A549 (cell line): Measurements from ENCODE around the gene DUSP9. TPM values are rescaled to one million over a fixed set of nuclear protein-coding genes. Genes with fewer than 3 reads are reported as not detected.

Source experiments
- ATAC-seq, 2 experiments: fragments of 200-7000 bp in 1 of 2; fragments of >200 bp in 1 of 2; cut with Nextera tagmentation in 1 of 2; cut with Tn5 transposase in 1 of 2; 3 replicates each; pipeline versions ENCODE4 v1.8.0 to v1.9.1; 2018 to 2020; ENCODE audit warnings: mild to moderate bottlenecking in 1 of 2, moderate library complexity in 1 of 2
- CTCF ChIA-PET: fragments of 300-600 bp; sonication (Branson Sonifier 250); formaldehyde crosslinking; extraction: SDS; loops from one replicate; lab custom pipeline; 2021; ENCODE audit warnings: antibody characterized with exemption, inconsistent platforms; lab: Yijun Ruan, JAX
- POLR2A ChIA-PET: fragments of 350-600 bp; formaldehyde crosslinking; extraction: SDS; loops from one replicate; lab custom pipeline; 2021; ENCODE audit warnings: antibody characterized with exemption, inconsistent platforms; lab: Yijun Ruan, JAX
- DNase-seq, 2 experiments: peaks; one replicate each; pipeline versions ENCODE4 v3.0.0 to v3.0.0-alpha.2; 2011 to 2016; ENCODE audit warnings: low read depth in 1 of 2, low spot score in 1 of 2
- FAIRE-seq: peaks from 2 replicates; lab custom pipeline; 2011; peaks lifted over from hg19 to GRCh38; lab: Jason Lieb, UNC
- H3K27ac ChIP-seq, 2 experiments: fragments of >200 bp; sonication (Bioruptor Twin); formaldehyde crosslinking; 3 replicates each; pipeline ENCODE4 v1.5.1; 2016 to 2017
- H3K4me1 ChIP-seq: fragments of >200 bp; sonication (Bioruptor Twin); formaldehyde crosslinking; 3 replicates; pipeline ENCODE4 v1.6.1; 2016
- H3K4me2 ChIP-seq: fragments of >200 bp; sonication (Bioruptor Twin); formaldehyde crosslinking; 3 replicates; pipeline ENCODE4 v1.6.1; 2016
- H3K4me3 ChIP-seq: fragments of >200 bp; sonication (Bioruptor Twin); formaldehyde crosslinking; 3 replicates; pipeline ENCODE4 v1.5.1; 2016
- H3K9me3 ChIP-seq: fragments of >200 bp; sonication (Bioruptor Twin); formaldehyde crosslinking; 3 replicates; pipeline ENCODE4 v1.6.1; 2016
- BHLHE40 ChIP-seq: IDR thresholded peaks from 2 replicates; pipeline ENCODE4 v1.6.1; 2012; ENCODE audit warnings: low read depth, low read length, inconsistent platforms
- CEBPB ChIP-seq, 2 experiments: fragments of >200 bp in 1 of 2; sonication (Bioruptor Twin) in 1 of 2; formaldehyde crosslinking in 1 of 2; IDR thresholded peaks; 2 replicates each; pipeline ENCODE4 v1.6.1; 2012 to 2016
- EHF ChIP-seq: fragments of 250-450 bp; sonication (Bioruptor Pico); IDR thresholded peaks from 2 replicates; pipeline ENCODE4 v1.5.0; 2020; ENCODE audit warnings: mild to moderate bottlenecking
- EP300 ChIP-seq, 2 experiments: fragments of >200 bp; sonication (Bioruptor Twin); formaldehyde crosslinking; IDR thresholded peaks; 2 replicates in 1 of 2; 3 replicates in 1 of 2; pipeline ENCODE4 v1.6.1; 2016 to 2017
- ESRRA ChIP-seq: fragments of 150-350 bp; IDR thresholded peaks from 2 replicates; pipeline ENCODE4 v1.6.1; 2014; ENCODE audit warnings: mild to moderate bottlenecking, low read length, borderline replicate concordance
- GATA3 ChIP-seq: IDR thresholded peaks from 2 replicates; pipeline ENCODE4 v1.6.1; 2012; ENCODE audit warnings: borderline replicate concordance
- HES2 ChIP-seq: fragments of >200 bp; sonication (Bioruptor Twin); formaldehyde crosslinking; IDR thresholded peaks from 2 replicates; pipeline ENCODE4 v1.6.1; 2016
- HEYL ChIP-seq: fragments of 250-450 bp; sonication (Bioruptor Pico); IDR thresholded peaks from 2 replicates; pipeline ENCODE4 v1.8.0; 2021; ENCODE audit warnings: mild to moderate bottlenecking, moderate library complexity
- KDM1A ChIP-seq: fragments of 200-600 bp; sonication (generic); IDR thresholded peaks from 2 replicates; pipeline ENCODE4 v1.6.1; 2016; ENCODE audit warnings: low read depth, mild to moderate bottlenecking
- MAX ChIP-seq: IDR thresholded peaks from 2 replicates; pipeline ENCODE4 v1.6.1; 2012
- MAZ ChIP-seq: fragments of 150-350 bp; IDR thresholded peaks from 2 replicates; pipeline ENCODE4 v1.6.1; 2014; ENCODE audit warnings: antibody characterized with exemption, low read depth, low read length, borderline replicate concordance
- NR3C1 ChIP-seq: fragments of >200 bp; sonication (Bioruptor Twin); formaldehyde crosslinking; IDR thresholded peaks from 3 replicates; pipeline ENCODE4 v1.6.1; 2017
- PBX3 ChIP-seq: IDR thresholded peaks from 2 replicates; pipeline ENCODE4 v1.6.1; 2012
- RAD21 ChIP-seq, 2 experiments: fragments of >200 bp in 1 of 2; sonication (Bioruptor Twin) in 1 of 2; formaldehyde crosslinking in 1 of 2; IDR thresholded peaks in 1 of 2; conservative IDR thresholded peaks in 1 of 2; 2 replicates in 1 of 2; 3 replicates in 1 of 2; pipeline ENCODE4 v1.6.1; 2012 to 2018; ENCODE audit warnings: inconsistent platforms in 1 of 2
- RARB ChIP-seq: fragments of 250-450 bp; sonication (Bioruptor Pico); IDR thresholded peaks from 2 replicates; pipeline ENCODE4 v1.8.0; 2021; ENCODE audit warnings: mild to moderate bottlenecking, moderate library complexity
- RFX5 ChIP-seq: fragments of 450-650 bp; IDR thresholded peaks from 2 replicates; pipeline ENCODE4 v1.7.1; 2014; ENCODE audit warnings: antibody characterized with exemption, mild to moderate bottlenecking, moderate library complexity
- RNF2 ChIP-seq: fragments of 200-600 bp; sonication (generic); IDR thresholded peaks from 2 replicates; pipeline ENCODE4 v1.6.1; 2016; ENCODE audit warnings: low read depth, mild to moderate bottlenecking, antibody characterized with exemption, moderate library complexity, borderline replicate concordance
- ZNF302 ChIP-seq: fragments of 250-450 bp; sonication (Bioruptor Pico); IDR thresholded peaks from 2 replicates; pipeline ENCODE4 v1.9.0; 2021; ENCODE audit warnings: inconsistent platforms, mild to moderate bottlenecking, moderate library complexity
- WGBS: methylation state at CpG from one replicate; pipeline ENCODE4 v1.1.6; 2017; ENCODE audit errors: missing lambda C conversion rate; 5-methylcytosine and 5-hydroxymethylcytosine counted together
- polyA plus RNA-seq, 4 experiments: library from polyadenylated mRNA; depleted of rRNA in 3 of 4; stranded (reverse); fragments of >200 nt; fragmentation: RNase III in 1 of 4; extraction: RNeasy Plus Mini Kit Qiagen cat#74134 plus additional on column Dnase treatment in 1 of 4; gene quantifications; 2 replicates in 3 of 4; 3 replicates in 1 of 4; pipeline ENCODE4 v1.2.3, GENCODE V29; 2011 to 2017
- TF ChIP-seq, protein P1 (sequence below): fragments of >200 bp; sonication (Bioruptor Twin); formaldehyde crosslinking; IDR thresholded peaks from 3 replicates; pipeline ENCODE4 v1.5.1; 2016
- TF ChIP-seq, protein P2 (sequence below): fragments of 250-450 bp; sonication (Bioruptor Pico); IDR thresholded peaks from 2 replicates; pipeline ENCODE4 v1.5.0; 2020; ENCODE audit warnings: low read depth, mild to moderate bottlenecking, moderate library complexity

The DUSP9 gene
- polyA plus RNA-seq, 2 of the 4 experiments (the other 2 are of a cell fraction), result 0.75 to 1.6 TPM

DNA sequence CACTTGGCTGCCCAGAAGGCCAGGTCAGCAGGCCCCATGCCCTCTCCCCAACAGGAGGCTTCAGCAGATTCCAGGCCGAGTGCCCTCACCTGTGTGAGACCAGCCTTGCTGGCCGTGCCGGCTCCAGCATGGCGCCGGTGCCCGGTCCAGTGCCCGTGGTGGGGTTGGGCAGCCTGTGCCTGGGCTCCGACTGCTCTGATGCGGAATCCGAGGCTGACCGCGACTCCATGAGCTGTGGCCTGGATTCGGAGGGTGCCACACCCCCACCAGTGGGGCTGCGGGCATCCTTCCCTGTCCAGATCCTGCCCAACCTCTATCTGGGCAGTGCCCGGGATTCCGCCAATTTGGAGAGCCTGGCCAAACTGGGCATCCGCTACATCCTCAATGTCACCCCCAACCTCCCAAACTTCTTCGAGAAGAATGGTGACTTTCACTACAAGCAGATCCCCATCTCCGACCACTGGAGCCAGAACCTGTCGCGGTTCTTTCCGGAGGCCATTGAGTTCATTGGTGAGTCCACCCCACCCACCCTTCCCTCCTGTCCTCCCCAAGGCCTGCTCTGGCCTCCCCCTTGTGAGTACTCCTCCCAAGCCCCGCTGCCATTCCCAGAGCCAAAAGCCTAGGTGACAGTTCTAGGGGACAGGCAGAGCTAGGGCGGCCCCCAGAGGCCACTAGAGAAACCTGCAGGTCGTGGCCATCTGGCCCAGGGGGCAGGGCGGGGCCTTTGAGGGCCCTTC is 2.3 kb downstream of the DUSP9 start:
- peak; percentile 55 to 77; a peak in 5 of 6 replicates for ATAC-seq
- TF ChIP-seq ZNF302 (CRISPR knock-in tag) (no peak), MAZ (no peak), GATA3 (no peak), KDM1A (no peak), RFX5 (no peak), NR3C1 (no peak), RNF2 (no peak), HES2 (no peak), RAD21 (conservative IDR thresholded peaks at IDR 0.05 in 1 of 2, IDR thresholded peaks at IDR 0.05 in 1 of 2) (peak; percentile 58 to 65; a peak in 4 of 5 replicates), BHLHE40 (no peak)
- TF ChIP-seq, protein P1, sequence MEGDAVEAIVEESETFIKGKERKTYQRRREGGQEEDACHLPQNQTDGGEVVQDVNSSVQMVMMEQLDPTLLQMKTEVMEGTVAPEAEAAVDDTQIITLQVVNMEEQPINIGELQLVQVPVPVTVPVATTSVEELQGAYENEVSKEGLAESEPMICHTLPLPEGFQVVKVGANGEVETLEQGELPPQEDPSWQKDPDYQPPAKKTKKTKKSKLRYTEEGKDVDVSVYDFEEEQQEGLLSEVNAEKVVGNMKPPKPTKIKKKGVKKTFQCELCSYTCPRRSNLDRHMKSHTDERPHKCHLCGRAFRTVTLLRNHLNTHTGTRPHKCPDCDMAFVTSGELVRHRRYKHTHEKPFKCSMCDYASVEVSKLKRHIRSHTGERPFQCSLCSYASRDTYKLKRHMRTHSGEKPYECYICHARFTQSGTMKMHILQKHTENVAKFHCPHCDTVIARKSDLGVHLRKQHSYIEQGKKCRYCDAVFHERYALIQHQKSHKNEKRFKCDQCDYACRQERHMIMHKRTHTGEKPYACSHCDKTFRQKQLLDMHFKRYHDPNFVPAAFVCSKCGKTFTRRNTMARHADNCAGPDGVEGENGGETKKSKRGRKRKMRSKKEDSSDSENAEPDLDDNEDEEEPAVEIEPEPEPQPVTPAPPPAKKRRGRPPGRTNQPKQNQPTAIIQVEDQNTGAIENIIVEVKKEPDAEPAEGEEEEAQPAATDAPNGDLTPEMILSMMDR, result peak; percentile 31
- TF ChIP-seq, all 56 proteins: peak for 2
- 72% methylated on average over 11 of the region's 26 CpGs for WGBS
- Histone ChIP-seq H3K4me3 (no peak overlapping the region), H3K4me1 (peaks cover 13% of the 10 kb centered on the region; the same call in 1 of the 3 replicates), H3K4me2 (no peak overlapping the region), H3K9me3 (no peaks in the 10 kb centered on the region), H3K27ac (no peak overlapping the region)
- FAIRE-seq (no peak), DNase-seq (peak; percentile 57 to 69)
- POLR2A ChIA-PET, result no interaction called here
- CTCF ChIA-PET, result interaction anchor here (0.6 to 2.9 kb wide), 13 partner anchors 13 to 888 kb away, joined by 3 to 18 read pairs (median 5); no protein-coding TSS in a partner anchor

DNA sequence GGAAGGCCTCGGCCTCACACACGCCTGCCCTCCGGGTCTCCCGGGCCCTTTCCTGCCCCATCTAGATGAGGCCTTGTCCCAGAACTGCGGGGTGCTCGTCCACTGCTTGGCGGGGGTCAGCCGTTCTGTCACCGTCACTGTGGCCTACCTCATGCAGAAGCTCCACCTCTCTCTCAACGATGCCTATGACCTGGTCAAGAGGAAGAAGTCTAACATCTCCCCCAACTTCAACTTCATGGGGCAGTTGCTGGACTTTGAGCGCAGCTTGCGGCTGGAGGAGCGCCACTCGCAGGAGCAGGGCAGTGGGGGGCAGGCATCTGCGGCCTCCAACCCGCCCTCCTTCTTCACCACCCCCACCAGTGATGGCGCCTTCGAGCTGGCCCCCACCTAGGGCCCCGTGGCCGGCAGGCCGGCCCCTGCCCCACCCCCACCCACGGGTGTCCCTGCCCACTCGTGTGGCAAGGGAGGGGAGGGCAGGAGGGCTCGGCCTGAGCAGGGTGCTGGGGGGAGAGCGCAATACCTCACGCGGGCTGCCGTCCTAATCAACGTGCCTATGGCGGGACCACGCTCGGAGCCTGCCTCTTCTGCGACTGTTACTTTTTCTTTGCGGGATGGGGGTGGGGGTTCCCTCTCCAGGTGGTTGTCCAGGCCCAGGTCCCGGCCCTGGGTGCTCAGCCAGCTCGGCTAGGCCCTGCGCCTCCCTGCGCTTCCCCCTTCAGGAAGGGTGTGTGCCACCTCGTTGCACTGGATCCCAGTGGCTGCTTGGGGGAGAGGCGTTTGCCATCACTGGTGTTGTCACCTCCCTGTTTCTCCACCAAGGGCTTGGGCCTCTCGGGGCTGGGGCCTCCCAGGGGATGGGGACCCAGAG is 3.1 kb downstream of the DUSP9 start:
- ChIA-PET POLR2A (no interaction called here), CTCF (interaction anchor here (0.6 to 2.3 kb wide), 9 partner anchors 12 to 887 kb away, joined by 3 to 12 read pairs (median 5); no protein-coding TSS in a partner anchor)
- Histone ChIP-seq H3K4me2 (no peak overlapping the region), H3K4me3 (no peak overlapping the region), H3K4me1 (peaks cover 7% of the 10 kb centered on the region; the same call in 1 of the 3 replicates)
- DNase-seq, result no peak
- FAIRE-seq, result no peak
- 73% methylated on average over 20 of the region's 41 CpGs for WGBS
- ATAC-seq, result no peak
- no peak for TF ChIP-seq RARB (CRISPR knock-in tag)
- no peak for TF ChIP-seq EP300 (IDR thresholded peaks at IDR 0.05)
- no peak for TF ChIP-seq CEBPB (IDR thresholded peaks at IDR 0.05)
- no peak for TF ChIP-seq GATA3
- TF ChIP-seq PBX3, result no peak
- TF ChIP-seq, protein P2, sequence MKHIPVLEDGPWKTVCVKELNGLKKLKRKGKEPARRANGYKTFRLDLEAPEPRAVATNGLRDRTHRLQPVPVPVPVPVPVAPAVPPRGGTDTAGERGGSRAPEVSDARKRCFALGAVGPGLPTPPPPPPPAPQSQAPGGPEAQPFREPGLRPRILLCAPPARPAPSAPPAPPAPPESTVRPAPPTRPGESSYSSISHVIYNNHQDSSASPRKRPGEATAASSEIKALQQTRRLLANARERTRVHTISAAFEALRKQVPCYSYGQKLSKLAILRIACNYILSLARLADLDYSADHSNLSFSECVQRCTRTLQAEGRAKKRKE (CRISPR knock-in tag), result no peak
- TF ChIP-seq, protein P1, result no peak
- no peak for TF ChIP-seq HES2
- no peak for TF ChIP-seq ESRRA
- TF ChIP-seq HEYL (CRISPR knock-in tag), result no peak
- no peak for TF ChIP-seq EHF (CRISPR knock-in tag)
- TF ChIP-seq NR3C1, result no peak
- TF ChIP-seq MAX, result no peak
- TF ChIP-seq, all 56 proteins: peak for 0
- H3K9me3 ChIP-seq, result no peaks in the 10 kb centered on the region
- H3K27ac ChIP-seq, result no peak overlapping the region
